ENCODE results near the gene URAD.
"Not testable (repeated sequence)": the region's sequence is repeated elsewhere in the genome, so short reads cannot be mapped to it uniquely, and the experiment has no call there.

The URAD gene

DNA sequence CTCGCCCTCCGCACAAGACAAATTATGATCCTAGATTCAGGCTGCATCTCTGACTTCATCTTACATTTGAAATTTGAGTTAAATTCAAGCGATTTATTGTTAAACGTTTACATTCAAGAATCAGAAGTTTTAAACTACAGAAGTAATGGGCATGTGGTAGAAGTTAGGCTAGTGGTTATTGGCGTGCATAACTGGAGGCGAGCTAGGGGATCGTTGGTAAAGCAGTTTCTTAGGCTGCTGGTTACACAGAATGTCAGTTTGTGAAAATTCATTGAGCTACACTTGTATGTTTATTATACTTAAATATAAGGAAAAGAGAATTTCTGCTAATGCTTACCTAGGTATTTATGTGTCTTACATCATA lies 18.6 kb downstream of the URAD start:
- no peak for DNase-seq

DNA sequence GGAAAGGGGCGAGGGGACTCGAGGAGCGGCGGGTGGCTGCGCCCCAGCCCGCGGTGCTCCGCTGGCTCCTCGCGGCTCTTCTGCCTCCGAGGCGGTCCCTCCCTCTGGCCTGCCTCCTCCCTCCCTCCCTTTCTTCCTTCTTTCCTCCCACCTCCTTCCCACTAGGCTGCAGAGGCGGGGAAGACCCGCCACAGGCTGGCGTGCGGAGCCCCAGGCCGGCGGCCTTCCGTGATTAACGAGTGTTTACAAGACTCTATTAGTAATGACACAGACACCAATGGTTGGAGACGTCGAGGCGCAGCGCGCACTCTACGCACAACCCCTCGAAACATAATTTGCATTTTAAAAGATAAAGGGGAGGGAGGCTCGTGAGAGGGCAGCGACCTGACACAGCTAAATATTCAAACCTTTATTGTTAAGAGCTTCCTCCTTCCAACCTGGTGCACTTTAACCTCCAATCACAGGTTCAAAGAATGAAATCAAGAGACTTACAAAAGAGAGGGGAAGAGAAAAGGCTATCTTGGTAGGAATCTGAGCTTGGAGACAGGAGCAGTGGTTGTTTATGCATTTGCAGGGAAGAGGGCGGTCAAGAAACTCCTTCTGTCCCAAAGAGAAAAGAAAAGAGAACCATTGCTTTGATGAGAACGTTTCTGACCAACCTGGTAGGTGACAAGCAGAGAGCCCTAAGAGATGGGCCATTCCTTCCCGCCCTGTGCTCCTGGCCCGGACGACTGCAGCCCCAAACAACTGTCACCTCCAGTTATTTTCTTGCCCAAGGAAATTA lies 19.2 kb downstream of the URAD start, which contains the start of gene CDX2:
Gene CDX2, minus strand, starts transcription at position 234 of the 784 bp plus-strand sequence. CDS start 309 bp downstream, outside the sequence.
- DNase-seq = no peak

DNA sequence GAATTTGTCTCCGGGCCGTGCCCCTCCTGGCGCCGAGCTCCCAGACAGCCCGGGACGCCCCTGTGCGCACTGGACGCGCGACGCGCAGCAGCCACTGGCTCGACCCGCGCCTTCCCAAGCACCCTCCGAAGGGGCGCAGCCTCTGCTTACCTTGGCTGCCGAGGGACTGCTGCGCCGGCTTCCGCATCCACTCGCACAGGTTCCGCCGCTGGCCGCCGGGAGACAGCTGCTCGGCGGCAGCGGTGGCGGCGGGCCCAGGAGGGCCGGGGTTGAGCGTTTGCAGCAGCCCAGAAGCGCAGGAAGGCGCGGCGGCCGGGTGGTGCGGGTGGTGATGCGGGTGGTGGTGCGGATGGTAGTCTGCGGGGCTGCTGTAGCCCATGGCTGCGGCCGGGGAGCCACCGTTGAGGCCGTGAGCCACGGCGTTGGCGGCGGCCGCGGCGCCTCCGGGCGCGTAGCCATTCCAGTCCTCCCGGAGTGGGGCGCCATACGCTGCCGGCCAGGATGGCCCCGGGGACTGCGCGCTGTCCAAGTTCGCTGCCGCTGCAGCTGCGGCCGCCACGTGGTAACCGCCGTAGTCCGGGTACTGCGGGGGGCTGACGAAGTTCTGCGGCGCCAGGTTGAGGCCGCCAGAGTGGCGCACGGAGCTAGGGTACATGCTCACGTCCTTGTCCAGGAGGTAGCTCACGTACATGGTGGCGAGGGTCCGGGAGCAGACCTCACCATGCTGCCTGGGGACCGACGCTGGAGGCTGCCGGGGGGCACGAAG lies 20.0 kb downstream of the URAD start:
- DNase-seq = no peak

DNA sequence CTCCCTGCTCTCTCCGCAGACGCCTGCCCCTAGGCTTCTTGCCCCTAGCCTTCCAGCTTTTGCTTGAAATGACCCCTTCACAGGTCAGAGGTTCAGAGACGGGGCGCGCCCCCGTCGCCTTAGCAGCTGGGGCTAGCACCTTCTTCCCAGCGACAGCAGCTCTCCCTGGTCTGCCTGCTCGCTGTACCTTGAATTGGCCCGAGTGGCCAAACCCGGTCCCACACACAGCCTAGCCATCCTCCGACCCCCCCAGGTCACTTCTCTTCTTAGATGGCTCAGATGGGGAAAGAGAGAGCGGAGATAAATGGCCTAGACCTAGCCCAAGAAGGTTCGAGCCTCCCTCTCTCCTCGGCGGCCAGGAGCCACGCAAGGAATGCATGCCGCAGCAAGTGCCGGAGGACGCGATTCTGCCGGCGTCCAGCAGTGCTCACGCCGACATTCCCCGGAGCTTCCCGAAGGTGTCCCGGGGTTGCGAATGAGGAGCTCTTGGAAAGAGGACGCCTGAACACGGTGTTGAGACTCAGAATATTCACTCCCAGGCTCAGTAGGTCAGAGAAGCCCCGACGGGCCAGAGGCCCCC lies 20.7 kb downstream of the URAD start:
- no peak for DNase-seq

DNA sequence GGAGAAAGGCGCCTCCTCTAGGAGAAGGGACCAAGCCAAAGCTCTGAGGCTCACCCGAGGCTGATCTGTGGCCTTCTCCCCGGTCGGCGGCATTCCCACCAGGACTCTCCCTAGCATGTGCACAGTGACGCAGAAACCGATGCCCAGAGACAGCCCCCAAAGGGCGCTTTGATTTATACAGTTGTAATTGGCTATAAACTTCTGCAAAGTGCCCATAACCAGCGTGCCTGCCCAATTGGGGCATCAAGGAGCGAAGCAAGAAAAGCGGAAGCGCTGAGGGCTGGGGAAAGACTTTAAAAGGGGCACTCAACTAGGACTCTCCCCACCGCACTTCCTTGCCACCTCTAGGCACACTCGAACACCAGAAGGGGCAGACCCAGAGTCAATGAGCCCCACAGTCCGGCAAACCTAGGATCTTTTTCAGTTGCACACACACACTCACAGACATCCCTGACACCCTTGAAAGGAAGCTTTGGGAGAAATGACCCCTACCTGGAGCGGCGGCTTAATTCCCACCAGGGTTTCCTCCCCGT lies 21.2 kb downstream of the URAD start:
- DNase-seq = no peak

DNA sequence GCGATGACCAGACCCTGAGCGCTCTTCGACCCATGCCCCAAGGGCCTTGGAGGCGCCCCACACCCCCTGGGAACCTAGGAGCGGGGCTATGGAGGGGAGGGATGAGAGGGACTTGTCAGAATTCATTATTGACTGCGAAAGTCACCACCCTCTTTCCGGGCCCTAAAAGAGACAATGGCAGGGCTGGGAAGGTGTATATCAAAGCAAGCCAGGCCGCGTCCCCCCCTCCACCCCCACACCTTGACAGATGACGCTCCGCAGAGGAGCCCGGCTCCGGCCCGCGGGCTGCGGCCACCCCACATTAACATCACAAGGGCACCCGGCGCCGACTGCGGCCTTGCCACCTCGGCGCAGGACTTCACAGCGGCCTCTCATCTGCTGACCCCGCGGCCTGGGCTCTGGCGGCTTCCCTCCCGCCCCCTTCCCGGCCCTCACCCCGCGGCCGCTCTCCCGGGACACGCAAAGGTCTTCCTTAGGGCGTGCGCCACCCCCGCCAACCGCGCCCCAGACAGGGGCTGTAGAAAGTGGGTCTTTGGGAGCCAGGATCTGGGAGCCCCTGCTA lies 21.8 kb downstream of the URAD start:
- DNase-seq = no peak

DNA sequence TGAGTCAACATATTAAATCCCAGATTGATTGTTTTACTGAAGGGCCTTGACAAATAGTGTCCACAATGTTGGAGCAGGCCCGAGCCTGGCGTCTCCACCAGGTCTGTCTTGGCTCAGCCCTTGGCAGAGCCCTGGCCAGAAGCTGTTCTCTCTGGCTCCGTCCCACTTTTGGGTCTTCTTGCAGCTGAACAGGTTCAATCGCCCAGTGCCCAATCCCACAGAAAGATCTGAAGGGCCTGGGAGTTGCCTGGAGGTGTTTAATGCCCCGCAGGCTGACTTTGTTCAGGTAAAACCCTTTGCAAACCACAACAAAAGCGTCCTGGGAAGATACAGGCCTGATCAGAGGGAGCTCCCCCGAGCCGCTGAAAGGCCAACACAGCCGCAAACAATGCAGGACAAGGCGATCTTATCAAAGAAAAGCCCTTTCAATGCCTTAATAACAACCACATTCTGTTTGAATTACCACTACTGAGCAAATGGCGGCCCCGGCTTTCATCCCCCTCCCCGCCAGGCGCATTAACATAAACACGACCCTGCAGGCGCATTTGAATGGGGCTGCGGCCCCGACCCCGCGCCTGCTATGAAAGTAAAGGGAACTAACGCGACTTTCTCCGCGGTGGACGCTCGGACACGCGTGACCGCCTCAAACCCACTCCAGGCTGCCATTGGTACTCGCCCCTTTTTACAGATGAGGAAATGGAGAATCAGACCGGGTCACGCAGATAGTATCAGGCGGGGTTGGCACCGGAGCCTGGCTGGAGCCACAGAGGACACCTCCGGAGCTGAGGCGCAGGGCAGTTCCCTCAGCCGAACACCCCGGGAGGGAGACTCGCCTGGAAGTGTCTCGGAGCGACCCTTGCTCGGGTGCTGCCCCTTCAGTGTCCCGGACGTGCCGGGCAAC lies 22.5 kb downstream of the URAD start:
- DNase-seq = no peak

DNA sequence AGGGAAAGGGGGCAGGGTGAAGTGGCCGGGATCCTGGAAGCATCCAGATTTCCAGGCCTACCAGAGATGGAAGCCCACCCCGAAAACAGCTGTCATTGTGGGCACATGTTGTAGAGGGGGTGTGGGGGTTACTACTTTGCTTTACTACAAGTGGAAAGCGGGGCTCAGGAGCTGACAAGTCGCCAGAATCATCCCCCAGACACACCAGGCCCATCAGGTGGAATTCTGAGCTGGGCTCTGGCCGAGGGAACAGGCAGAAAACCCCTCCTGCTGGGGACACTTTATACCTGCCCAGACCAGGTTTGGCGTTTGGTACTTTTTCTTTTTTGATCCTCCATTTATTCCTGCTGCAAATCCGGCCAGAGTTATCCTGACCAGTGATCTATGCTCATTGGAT lies 23.2 kb downstream of the URAD start:
- no peak for DNase-seq

DNA sequence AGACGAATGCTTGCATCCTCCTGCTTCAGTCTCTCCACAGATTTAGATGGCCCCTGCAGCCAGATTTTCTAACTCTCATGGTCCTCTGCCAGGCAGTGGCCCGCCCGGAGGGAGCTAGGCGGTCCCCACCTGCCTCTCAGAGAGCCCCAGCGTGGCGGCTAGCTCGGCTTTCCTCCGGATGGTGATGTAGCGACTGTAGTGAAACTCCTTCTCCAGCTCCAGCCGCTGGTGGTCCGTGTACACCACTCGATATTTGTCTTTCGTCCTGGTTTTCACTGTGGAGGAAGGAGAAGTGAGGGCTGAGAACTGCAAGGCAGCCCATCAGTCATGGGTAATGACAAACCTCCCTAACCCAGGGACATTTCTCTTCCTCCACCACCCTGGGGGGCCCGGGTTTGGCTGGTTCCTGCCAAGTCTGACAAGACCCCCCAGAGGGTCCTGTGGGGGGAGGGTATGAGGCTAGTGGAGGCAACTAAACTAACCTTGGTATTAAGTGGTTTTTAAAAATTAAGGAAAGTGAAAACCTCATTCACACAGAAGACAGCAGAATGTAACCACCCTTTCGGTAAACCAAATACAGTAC lies 23.7 kb downstream of the URAD start:
- DNase-seq = no peak

DNA sequence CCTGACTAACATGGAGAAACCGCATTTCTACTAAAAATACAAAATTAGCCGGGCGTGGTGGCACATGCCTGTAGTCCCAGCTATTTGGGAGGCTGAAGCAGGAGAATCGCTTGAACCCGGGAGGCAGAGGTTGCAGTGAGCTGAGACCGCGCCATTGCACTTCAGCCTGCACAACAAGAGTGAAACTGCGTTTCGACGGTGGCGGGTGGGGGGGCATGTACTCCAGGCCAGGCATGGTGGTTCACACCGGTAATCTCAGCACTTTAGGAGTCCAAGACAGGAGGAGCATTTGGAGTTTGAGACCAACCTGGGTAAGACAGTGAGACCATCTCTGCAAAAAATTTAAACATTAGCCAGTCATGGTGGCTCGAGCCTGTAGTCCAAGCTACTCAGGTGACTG lies 24.3 kb downstream of the URAD start:
- DNase-seq = not testable (repeated sequence)

DNA sequence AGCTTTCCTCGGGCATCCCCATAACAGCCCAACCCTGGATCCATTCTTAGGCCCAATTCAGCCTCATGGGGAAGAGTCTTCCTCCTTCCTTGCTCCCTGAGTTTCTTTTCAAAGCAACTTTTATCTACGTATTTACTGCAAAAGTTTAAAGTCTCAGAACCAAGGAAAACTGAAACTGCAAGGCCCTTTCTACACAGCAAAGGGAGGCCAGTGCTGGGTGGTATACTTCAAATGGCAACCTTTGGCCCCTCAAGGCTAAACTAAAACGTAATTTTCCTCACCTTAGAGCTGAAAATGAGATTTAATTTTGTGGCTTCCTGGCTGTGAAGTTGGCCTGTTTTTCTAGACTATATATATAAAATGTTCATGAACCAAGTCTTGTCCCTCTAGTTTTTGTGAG lies 25.0 kb downstream of the URAD start:
- no peak for DNase-seq

DNA sequence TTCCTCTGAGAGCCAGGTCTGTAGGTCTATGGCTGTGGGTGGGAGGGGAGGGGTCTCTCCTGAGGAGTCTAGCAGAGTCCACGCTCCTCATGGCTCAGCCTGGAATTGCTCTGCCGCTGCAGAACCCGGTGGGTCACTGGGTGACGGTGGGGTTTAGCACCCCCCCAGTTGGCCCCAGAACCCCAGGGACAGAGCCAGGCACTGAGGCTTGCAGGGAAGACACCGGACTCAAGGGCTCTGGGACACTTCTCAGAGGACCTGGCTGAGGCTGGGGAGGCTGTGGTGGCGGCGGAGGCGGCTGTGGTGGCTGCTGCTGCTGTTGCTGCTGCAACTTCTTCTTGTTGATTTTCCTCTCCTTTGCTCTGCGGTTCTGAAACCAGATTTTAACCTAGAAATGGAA lies 25.5 kb downstream of the URAD start:
- DNase-seq = no peak

DNA sequence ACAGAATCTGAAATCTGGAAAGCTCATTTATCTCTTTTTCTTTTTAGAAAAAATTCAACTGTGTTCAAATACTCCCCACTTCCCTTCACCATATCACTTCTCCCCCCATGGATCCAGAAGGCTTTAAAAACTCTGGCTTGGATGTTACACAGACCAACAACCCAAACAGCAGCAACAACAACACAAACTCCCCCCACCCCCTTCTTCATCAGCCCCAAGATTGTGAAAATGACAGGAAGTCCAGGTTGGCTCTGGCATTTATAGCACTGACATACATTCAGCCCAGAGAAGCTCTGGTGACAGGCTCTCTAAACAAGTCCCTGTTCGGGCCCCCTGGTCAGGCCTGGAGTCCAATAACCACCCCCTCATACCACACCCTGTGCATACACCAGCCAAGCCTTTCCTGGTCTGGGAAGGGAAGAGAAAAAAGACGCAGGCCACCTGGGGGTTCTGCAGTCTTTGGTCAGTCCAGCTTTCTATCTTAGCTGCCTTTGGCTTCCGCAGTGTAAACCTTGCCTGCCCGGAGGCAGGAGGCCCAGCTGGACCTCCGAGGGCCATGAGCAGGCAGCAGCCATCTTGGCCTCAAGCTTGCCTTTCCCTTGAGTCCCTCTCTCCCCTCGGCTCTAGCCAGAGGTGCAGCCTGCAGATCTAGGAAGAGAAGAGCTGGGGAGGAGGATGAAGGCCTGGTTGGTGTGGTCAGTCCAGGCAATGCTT lies 26.2 kb downstream of the URAD start:
- DNase-seq = no peak

DNA sequence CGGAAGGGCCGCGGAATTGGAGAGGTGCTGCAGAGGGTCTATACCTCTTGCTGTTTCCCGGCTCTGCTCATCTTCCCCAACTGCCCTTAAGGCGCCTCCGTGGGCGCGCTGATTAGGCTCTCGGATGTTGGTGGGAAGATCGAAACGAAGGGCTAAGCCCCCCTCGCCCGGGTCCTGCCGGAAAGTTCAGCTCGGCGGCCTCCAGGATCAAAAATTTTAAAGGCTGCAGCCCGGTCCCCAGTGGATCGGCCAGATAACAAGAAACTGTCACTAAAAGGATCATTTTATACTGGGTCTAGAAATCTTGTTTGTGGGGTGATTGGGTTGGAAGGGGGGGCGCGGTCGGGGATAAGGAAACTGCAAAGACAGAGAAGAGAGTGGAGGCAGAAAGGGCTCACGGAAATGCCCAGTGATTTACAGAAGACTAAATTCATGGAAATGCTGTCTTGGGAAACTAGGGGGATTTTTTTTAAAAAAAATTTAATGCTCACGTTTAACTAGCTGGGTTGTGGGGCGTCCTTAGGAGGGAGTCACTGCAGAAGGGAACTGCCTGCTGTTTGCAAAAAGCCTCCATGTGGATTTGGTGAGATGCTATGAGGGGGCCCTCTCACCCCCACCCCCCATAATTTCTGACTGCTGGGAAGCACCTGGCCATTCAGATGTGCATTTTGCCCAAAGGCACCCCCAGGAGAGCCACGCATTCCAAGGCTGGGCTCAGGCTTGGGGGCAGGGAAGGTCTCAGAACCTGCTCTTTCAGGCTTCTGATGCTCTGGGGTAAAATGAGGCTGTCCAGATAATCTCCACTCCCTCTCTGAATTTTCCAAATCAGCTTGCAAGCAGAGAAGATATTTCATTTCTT lies 27.0 kb downstream of the URAD start:
- DNase-seq = no peak

DNA sequence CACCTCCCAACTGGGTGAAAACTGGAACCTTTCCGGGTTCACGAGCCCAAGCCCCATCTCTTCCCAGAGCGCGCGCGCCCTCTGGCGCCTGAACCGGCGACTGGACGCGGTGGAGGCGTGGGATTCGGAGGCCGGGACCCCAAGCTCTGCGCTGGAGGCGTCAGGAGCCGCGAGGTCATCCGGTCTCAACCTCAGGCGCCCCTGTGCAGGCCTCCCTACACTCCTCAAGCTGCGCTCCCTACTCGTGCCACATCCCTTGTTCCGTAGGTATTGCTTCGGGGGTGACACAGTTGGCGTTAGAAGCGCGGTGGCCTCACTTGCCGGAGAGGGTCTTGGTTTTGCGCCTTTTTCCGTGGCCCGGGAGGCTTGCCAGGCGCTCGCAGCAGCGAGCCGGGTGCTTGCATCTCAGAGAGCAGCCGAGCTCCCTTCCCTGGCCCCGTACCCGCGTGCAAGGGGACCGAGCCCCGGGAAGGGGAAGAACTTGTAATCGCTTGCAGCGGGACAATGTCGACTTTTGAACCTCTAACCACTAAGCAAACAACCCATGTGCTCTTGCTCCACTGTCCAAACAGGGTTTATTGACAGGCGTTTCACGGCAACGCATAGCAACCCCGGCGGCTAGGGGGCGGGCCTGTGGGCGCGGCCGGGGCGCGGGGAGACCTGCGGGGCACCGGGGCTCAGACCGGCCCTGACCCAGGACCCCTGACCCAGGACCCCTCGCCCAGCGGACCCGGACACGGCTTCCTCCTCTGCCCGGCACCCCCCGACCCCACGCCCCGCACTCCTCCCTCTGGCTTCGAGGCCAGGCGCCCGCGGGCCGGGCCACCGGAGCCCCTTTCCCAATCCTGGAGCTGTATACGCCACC lies 27.9 kb downstream of the URAD start:
- no peak for DNase-seq

DNA sequence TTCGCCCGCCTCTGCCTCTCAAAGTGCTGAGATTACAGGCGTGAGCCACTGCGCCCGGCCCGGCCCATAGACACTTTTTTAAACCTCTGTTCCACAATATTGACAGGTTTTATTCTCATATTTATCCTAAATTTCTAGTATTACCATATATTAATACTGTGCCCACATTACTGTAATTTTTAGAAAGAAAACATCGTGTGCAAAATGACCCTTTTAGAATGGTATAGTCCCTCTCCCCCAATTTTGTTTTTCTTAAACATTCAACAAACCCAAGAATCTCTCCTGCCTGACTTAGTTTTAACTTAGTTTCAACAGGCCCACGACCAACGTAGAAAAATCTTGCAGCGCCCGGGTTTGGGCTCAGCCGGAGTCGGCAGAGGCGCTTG lies 28.5 kb downstream of the URAD start:
- no peak for DNase-seq

DNA sequence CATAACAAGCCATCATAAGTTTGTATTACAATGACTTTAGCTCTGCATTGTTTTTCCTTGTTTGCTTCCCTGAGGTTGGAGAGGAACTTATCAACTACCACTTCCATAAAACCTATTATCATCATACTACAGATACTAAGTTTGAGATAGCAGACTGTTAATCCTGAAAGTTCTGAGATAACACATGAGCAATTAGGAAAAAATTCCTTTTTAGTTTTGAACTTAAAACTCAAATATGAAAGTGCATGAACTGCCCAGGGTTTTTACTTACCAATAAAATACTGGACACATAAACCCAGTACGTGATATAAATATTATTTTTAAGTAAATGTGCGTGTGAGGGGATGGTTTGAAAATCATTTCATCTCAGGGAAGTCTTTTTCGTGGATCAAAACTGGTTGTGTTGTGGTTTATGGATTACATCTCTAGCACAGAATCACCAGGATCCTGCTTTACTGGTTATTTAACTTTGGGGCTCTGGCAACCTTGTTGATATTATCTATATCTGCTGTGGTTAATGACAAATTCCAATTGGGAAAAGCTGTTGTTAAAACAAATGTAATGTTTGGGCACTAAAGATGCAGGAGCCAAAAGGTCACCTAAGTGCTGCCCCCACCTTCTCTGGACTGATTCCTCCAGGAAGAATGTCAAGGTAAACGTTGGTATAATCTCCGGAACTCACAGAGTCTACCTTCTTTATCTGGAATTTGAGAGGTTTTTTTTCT lies 31.8 kb downstream of the URAD start:
- no peak for DNase-seq

DNA sequence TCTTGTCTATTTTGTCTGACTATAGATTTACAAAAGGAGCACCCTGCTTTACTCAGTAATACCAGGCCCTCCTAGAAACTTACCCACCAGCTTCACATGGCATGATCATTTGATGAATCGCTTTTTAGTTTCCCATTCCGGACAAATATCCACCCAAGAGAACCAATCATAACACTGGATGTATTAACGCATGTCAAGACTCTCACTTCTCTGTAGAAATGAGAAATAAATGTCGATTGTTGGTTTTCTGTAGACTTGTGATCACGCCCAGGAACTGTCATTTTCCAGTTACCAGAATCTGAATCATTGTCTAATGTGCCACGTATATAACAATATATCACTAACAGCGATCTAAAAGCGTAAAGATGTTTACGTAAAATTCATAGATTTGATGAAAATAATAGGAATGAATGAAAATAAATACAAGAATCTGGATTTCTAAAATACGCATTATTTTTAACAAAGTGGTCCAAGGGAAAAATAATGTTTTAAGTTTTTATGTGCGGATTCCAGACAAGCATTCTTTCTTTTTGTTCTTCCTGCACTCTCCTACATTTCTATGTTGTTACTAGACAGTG lies 33.4 kb downstream of the URAD start:
- no peak for DNase-seq
